WTC11 (cell line): ENCODE results near the gene LTBP2.

Source experiments
- CREB1 ChIP-seq: sonication (generic); formaldehyde crosslinking; IDR thresholded peaks from 2 replicates; pipeline ENCODE4 v1.8.0; 2023; ENCODE audit warnings: mild to moderate bottlenecking, missing genetic modification reagents
- ELF4 ChIP-seq: sonication (generic); formaldehyde crosslinking; IDR thresholded peaks from 2 replicates; pipeline ENCODE4 v1.8.1; 2022; ENCODE audit warnings: low read depth, mild to moderate bottlenecking, moderate library complexity, missing genetic modification reagents
- NFYB ChIP-seq: sonication (generic); formaldehyde crosslinking; conservative IDR thresholded peaks from 2 replicates; pipeline ENCODE4 v1.8.0; 2022; ENCODE audit warnings: low read depth, missing genetic modification reagents
- RELA ChIP-seq: sonication (generic); formaldehyde crosslinking; IDR thresholded peaks from 2 replicates; pipeline ENCODE4 v1.8.1; 2022; ENCODE audit warnings: missing genetic modification reagents, mild to moderate bottlenecking, borderline replicate concordance
- ZNF121 ChIP-seq: sonication (generic); formaldehyde crosslinking; IDR thresholded peaks from 2 replicates; pipeline ENCODE4 v1.8.0; 2023; ENCODE audit warnings: missing genetic modification reagents
- TF ChIP-seq, protein P1 (sequence below): sonication (generic); formaldehyde crosslinking; IDR thresholded peaks from 2 replicates; pipeline ENCODE4 v1.8.0; 2023; ENCODE audit warnings: missing genetic modification reagents
- TF ChIP-seq, protein P2 (sequence below): sonication (generic); formaldehyde crosslinking; IDR thresholded peaks from 2 replicates; pipeline ENCODE4 v1.8.0; 2022; ENCODE audit warnings: mild to moderate bottlenecking, missing genetic modification reagents
- TF ChIP-seq, protein P3 (sequence below): sonication (generic); formaldehyde crosslinking; IDR thresholded peaks from 2 replicates; pipeline ENCODE4 v1.8.1; 2022; ENCODE audit warnings: mild to moderate bottlenecking, missing genetic modification reagents, moderate library complexity, borderline replicate concordance
- TF ChIP-seq, protein P4 (sequence below): fragments of 200-600 bp; IDR thresholded peaks from 2 replicates; pipeline ENCODE4 v1.8.0; 2022; ENCODE audit warnings: antibody characterized with exemption
- TF ChIP-seq, protein P5 (sequence below): sonication (generic); formaldehyde crosslinking; IDR thresholded peaks from 2 replicates; pipeline ENCODE4 v1.8.1; 2023; ENCODE audit warnings: mild to moderate bottlenecking, missing genetic modification reagents, moderate library complexity

DNA sequence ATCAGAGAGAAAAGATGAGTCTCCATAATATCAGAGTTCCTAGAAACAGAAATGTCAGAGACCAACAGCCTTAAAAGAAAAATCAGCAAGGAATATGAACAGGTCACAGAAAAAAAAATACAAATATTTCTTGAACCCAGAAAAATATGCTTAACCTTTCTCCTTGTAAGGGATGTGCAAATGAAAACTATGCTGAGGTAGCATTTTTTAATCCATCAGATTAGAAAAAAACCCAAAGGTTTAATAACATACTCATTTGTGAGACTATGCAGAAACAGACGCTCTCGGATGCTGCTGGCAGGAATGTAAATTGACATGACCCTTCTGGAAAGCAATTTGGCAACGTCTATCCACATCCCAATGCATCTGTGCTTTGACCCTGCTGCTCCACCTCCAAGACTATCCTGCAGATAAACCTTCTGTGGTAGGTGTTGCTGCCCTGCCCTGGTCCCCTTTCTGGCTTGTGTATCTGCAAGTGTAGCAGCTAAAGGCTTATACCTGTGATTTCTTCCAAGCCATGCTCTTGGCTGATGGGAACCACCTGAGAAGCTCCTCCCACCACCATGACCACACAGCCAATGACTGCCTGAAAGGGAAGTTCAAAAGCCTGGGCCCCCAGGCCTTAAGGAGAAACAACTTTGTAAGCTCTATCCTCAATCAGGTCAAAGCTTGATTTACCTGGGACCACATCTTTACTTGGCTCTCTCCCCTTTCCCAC is 49.4 kb downstream of the LTBP2 start:
- TF ChIP-seq, protein P1, sequence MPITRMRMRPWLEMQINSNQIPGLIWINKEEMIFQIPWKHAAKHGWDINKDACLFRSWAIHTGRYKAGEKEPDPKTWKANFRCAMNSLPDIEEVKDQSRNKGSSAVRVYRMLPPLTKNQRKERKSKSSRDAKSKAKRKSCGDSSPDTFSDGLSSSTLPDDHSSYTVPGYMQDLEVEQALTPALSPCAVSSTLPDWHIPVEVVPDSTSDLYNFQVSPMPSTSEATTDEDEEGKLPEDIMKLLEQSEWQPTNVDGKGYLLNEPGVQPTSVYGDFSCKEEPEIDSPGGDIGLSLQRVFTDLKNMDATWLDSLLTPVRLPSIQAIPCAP, result no peak
- TF ChIP-seq, protein P2, sequence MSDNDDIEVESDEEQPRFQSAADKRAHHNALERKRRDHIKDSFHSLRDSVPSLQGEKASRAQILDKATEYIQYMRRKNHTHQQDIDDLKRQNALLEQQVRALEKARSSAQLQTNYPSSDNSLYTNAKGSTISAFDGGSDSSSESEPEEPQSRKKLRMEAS (CRISPR knock-in tag), result no peak
- TF ChIP-seq RELA (CRISPR knock-in tag) (no peak), ELF4 (no peak), ZNF121 (CRISPR knock-in tag) (no peak), NFYB (CRISPR knock-in tag) (no peak), CREB1 (CRISPR knock-in tag) (no peak)
- TF ChIP-seq, protein P3, sequence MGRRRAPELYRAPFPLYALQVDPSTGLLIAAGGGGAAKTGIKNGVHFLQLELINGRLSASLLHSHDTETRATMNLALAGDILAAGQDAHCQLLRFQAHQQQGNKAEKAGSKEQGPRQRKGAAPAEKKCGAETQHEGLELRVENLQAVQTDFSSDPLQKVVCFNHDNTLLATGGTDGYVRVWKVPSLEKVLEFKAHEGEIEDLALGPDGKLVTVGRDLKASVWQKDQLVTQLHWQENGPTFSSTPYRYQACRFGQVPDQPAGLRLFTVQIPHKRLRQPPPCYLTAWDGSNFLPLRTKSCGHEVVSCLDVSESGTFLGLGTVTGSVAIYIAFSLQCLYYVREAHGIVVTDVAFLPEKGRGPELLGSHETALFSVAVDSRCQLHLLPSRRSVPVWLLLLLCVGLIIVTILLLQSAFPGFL (CRISPR knock-in tag), result no peak
- TF ChIP-seq, protein P4, sequence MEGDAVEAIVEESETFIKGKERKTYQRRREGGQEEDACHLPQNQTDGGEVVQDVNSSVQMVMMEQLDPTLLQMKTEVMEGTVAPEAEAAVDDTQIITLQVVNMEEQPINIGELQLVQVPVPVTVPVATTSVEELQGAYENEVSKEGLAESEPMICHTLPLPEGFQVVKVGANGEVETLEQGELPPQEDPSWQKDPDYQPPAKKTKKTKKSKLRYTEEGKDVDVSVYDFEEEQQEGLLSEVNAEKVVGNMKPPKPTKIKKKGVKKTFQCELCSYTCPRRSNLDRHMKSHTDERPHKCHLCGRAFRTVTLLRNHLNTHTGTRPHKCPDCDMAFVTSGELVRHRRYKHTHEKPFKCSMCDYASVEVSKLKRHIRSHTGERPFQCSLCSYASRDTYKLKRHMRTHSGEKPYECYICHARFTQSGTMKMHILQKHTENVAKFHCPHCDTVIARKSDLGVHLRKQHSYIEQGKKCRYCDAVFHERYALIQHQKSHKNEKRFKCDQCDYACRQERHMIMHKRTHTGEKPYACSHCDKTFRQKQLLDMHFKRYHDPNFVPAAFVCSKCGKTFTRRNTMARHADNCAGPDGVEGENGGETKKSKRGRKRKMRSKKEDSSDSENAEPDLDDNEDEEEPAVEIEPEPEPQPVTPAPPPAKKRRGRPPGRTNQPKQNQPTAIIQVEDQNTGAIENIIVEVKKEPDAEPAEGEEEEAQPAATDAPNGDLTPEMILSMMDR, result no peak
- TF ChIP-seq, protein P5, sequence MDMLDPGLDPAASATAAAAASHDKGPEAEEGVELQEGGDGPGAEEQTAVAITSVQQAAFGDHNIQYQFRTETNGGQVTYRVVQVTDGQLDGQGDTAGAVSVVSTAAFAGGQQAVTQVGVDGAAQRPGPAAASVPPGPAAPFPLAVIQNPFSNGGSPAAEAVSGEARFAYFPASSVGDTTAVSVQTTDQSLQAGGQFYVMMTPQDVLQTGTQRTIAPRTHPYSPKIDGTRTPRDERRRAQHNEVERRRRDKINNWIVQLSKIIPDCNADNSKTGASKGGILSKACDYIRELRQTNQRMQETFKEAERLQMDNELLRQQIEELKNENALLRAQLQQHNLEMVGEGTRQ (CRISPR knock-in tag), result no peak
